CD14-positive monocyte (primary cell): ENCODE data around the gene CORO1C. TPM values are rescaled to one million over a fixed set of nuclear protein-coding genes. Genes with fewer than 3 reads are reported as not detected.

Experiments used
- DNase-seq, 3 donors: peaks; one replicate each; pipeline ENCODE4 v3.0.0-alpha.2; 2011 to 2022
- H2AFZ ChIP-seq: 2 replicates; pipeline ENCODE4 v1.6.0; 2012; ENCODE audit warnings: mild to moderate bottlenecking, low read depth, low read length, inconsistent platforms; ENCODE audit not compliant: insufficient read depth, poor library complexity, severe bottlenecking
- H3K27ac ChIP-seq, 2 donors: 1 replicate in 1 of 2; 2 replicates in 1 of 2; pipeline ENCODE4 v1.5.1; 2012 to 2013; ENCODE audit warnings: low read length in 2 of 2, control low read depth in 1 of 2, inconsistent platforms in 1 of 2, low read depth in 1 of 2, mild to moderate bottlenecking in 1 of 2
- H3K27me3 ChIP-seq, 2 donors: one replicate each; pipeline versions ENCODE4 v1.6.0 to v1.6.1; 2011 to 2013; ENCODE audit warnings: low read length in 2 of 2; ENCODE audit not compliant: control insufficient read depth in 2 of 2, insufficient read depth in 2 of 2
- H3K36me3 ChIP-seq, 2 donors: replicated peaks in 1 of 2; 1 replicate in 1 of 2; 2 replicates in 1 of 2; pipeline versions ENCODE4 v1.5.1 to v1.6.1; 2012 to 2013; ENCODE audit warnings: low read length in 2 of 2, control low read depth in 1 of 2, inconsistent platforms in 1 of 2, mild to moderate bottlenecking in 1 of 2; ENCODE audit not compliant: insufficient read depth in 2 of 2, control insufficient read depth in 1 of 2
- H3K4me1 ChIP-seq, 2 donors: 1 replicate in 1 of 2; 2 replicates in 1 of 2; pipeline versions ENCODE4 v1.5.1 to v1.6.1; 2012 to 2013; ENCODE audit warnings: low read length in 2 of 2, control low read depth in 1 of 2, inconsistent platforms in 1 of 2, mild to moderate bottlenecking in 1 of 2, moderate library complexity in 1 of 2; ENCODE audit not compliant: insufficient read depth in 2 of 2, control insufficient read depth in 1 of 2
- H3K4me2 ChIP-seq: replicated peaks from 2 replicates; pipeline ENCODE3; 2012; ENCODE audit warnings: low read length, moderate library complexity, mild to moderate bottlenecking; ENCODE audit not compliant: poor library complexity, severe bottlenecking; ENCODE audit errors: extremely low read depth
- H3K4me3 ChIP-seq, 3 experiments: fragments of 200-600 bp in 1 of 3; sonication (generic) in 1 of 3; replicated peaks in 1 of 3; 1 replicate in 2 of 3; 2 replicates in 1 of 3; pipeline ENCODE4 v1.5.1; 2011 to 2013; ENCODE audit warnings: low read length in 3 of 3, mild to moderate bottlenecking in 3 of 3, control low read depth in 2 of 3, low read depth in 2 of 3, inconsistent platforms in 1 of 3, moderate library complexity in 1 of 3
- H3K79me2 ChIP-seq: 2 replicates; pipeline ENCODE4 v1.6.0; 2012; ENCODE audit warnings: mild to moderate bottlenecking, control low read depth, inconsistent platforms, low read length, moderate library complexity; ENCODE audit not compliant: insufficient read depth
- H3K9ac ChIP-seq: 2 replicates; pipeline ENCODE4 v1.6.0; 2017; ENCODE audit warnings: low read length, mild to moderate bottlenecking; ENCODE audit not compliant: insufficient read depth, poor library complexity, severe bottlenecking
- H3K9me3 ChIP-seq, 2 donors: replicated peaks in 1 of 2; 1 replicate in 1 of 2; 2 replicates in 1 of 2; pipeline versions ENCODE4 v1.5.1 to v1.6.1; 2012 to 2013; ENCODE audit warnings: low read length in 2 of 2, control low read depth in 1 of 2; ENCODE audit not compliant: control insufficient read depth in 1 of 2, insufficient read depth in 1 of 2
- H4K20me1 ChIP-seq: 2 replicates; pipeline ENCODE4 v1.6.0; 2012; ENCODE audit warnings: mild to moderate bottlenecking, low read length, control low read depth, moderate library complexity; ENCODE audit not compliant: insufficient read depth
- H3K27ac Mint-ChIP-seq, 7 donors: one replicate each; pipeline ENCODE4 v1.8.0; 2020; ENCODE audit warnings: mild to moderate bottlenecking in 7 of 7, mixed read lengths in 7 of 7, moderate library complexity in 6 of 7, inconsistent platforms in 2 of 7
- H3K27me3 Mint-ChIP-seq, 3 donors: one replicate each; pipeline ENCODE4 v1.8.0; 2021 to 2022; ENCODE audit warnings: low read depth in 3 of 3, mild to moderate bottlenecking in 3 of 3, mixed read lengths in 3 of 3, moderate library complexity in 3 of 3, inconsistent platforms in 1 of 3
- H3K36me3 Mint-ChIP-seq, 2 donors: one replicate each; pipeline ENCODE4 v1.8.0; 2020; ENCODE audit warnings: mixed read lengths in 2 of 2, inconsistent platforms in 1 of 2, mild to moderate bottlenecking in 1 of 2
- H3K4me1 Mint-ChIP-seq: one replicate; pipeline ENCODE4 v1.8.0; 2020; ENCODE audit warnings: mild to moderate bottlenecking, mixed read lengths
- H3K4me3 Mint-ChIP-seq, 2 donors: one replicate each; pipeline ENCODE4 v1.8.0; 2020; ENCODE audit warnings: mild to moderate bottlenecking in 2 of 2, mixed read lengths in 2 of 2, moderate library complexity in 1 of 2
- H3K9me3 Mint-ChIP-seq, 7 donors: one replicate each; pipeline ENCODE4 v1.8.0; 2020 to 2022; ENCODE audit warnings: mixed read lengths in 7 of 7, mild to moderate bottlenecking in 6 of 7, moderate library complexity in 6 of 7, inconsistent platforms in 2 of 7
- CTCF ChIP-seq: fragments of 200-600 bp; IDR thresholded peaks from one replicate; pipeline ENCODE4 v1.8.0; 2022; ENCODE audit warnings: antibody characterized with exemption, mild to moderate bottlenecking
- WGBS: methylation state at CpG from one replicate; pipeline ENCODE4 v1.1.5; 2013; ENCODE audit warnings: missing lambda C conversion rate; ENCODE audit not compliant: insufficient coverage; 5-methylcytosine and 5-hydroxymethylcytosine counted together
- intact Hi-C, 2 donors: fragments of 100-400 bp; cut with micrococcal nuclease; formaldehyde crosslinking; loops; one replicate each; pipeline versions ENCODE4 v1.15.0 to v1.15.1; 2023
- polyA plus RNA-seq, 3 donors: library from polyadenylated mRNA; depleted of rRNA in 1 of 3; unstranded in 2 of 3; stranded (reverse) in 1 of 3; fragments of 300-500 nt in 2 of 3; fragments of >200 nt in 1 of 3; fragmentation: Illumina TruSeq in 2 of 3; gene quantifications; 1 replicate in 2 of 3; 2 replicates in 1 of 3; pipeline ENCODE4 v1.2.3, GENCODE V29; 2012 to 2021

The CORO1C gene
- polyA plus RNA-seq, 3 donors, result 77.5 to 285 (median 229) TPM

GRCh38 chr12:108618079-108618952, 113.0 kb downstream of the CORO1C start:
- intact Hi-C loops, result loop anchor here (1.0 to 10.0 kb wide), 3 partner anchors 55 to 476 kb away; partner anchors contain the start of genes ALKBH2 (in 1 of the 2), ISCU (in 1 of the 2) and UNG (in 1 of the 2)
- no peak overlapping the region for H2AFZ ChIP-seq
- Mint-ChIP-seq H3K4me1 (peaks cover 50% of the 10 kb centered on the region), H3K27ac (peak overlapping the region; percentile 37 to 94 (median 87)), H3K4me3 (no peak overlapping the region), H3K36me3 (peaks cover 57 to 61% of the 10 kb centered on the region in 2 donors), H3K27me3 (peaks cover 0 to 2% (median 0%) of the 10 kb centered on the region in 3 donors), H3K9me3 (peaks cover 8 to 14% (median 9%) of the 10 kb centered on the region in 7 donors)
- DNase-seq, result peak; percentile 68 to 77 (median 76)
- no peak overlapping the region for H3K4me3 ChIP-seq
- H3K36me3 ChIP-seq, result peaks cover 19 to 31% of the 10 kb centered on the region in 2 donors
- H4K20me1 ChIP-seq, result peaks cover 70% of the 10 kb centered on the region
- peaks cover 51% of the 10 kb centered on the region for H3K79me2 ChIP-seq
- H3K27me3 ChIP-seq, result no peaks in the 10 kb centered on the region
- peaks cover 48 to 60% of the 10 kb centered on the region in 2 donors for H3K4me1 ChIP-seq
- H3K4me2 ChIP-seq, result no peak overlapping the region
- WGBS, result 15% methylated on average over 7 of the region's 16 CpGs
- no peak overlapping the region for H3K9ac ChIP-seq
- peak overlapping the region in 1 of 2 donors; percentile 7 for H3K27ac ChIP-seq
- peaks cover 7 to 8% of the 10 kb centered on the region in 2 donors for H3K9me3 ChIP-seq
- TF ChIP-seq CTCF, result peak; percentile 99

- Histone ChIP-seq H3K79me2 (peaks cover 40% of the 10 kb centered on the region), H3K9me3 (peaks cover 7 to 8% of the 10 kb centered on the region in 2 donors), H3K4me1 (peaks cover 38 to 49% of the 10 kb centered on the region in 2 donors), H3K27ac (peak overlapping the region in 1 of 2 donors; percentile 52), H3K4me2 (no peak overlapping the region), H3K4me3 (no peak overlapping the region), H3K27me3 (no peaks in the 10 kb centered on the region), H2AFZ (no peak overlapping the region), H3K9ac (no peak overlapping the region), H4K20me1 (peaks cover 59% of the 10 kb centered on the region), H3K36me3 (peaks cover 8 to 20% of the 10 kb centered on the region in 2 donors)
- 71% methylated on average over 10 of the region's 14 CpGs for WGBS
- Mint-ChIP-seq H3K36me3 (peaks cover 47 to 49% of the 10 kb centered on the region in 2 donors), H3K9me3 (peaks cover 8 to 14% (median 9%) of the 10 kb centered on the region in 7 donors), H3K4me3 (no peak overlapping the region), H3K27me3 (peaks cover 0 to 2% (median 0%) of the 10 kb centered on the region in 3 donors), H3K4me1 (peaks cover 44% of the 10 kb centered on the region), H3K27ac (peak overlapping the region; percentile 67 to 94 (median 85))
- TF ChIP-seq CTCF, result no peak
- peak; percentile 18 to 84 (median 57) for DNase-seq
- intact Hi-C loops, result loop anchor here in 1 of 2 donors (10.0 kb wide), 1 partner anchor 478 kb away; the partner anchor contains the start of genes ALKBH2 and UNG
These were observed 114.1 kb downstream of the CORO1C start for GRCh38 chr12:108616941-108617858.
